ENCODE results near the gene BNC2.

BNC2 gene

DNA sequence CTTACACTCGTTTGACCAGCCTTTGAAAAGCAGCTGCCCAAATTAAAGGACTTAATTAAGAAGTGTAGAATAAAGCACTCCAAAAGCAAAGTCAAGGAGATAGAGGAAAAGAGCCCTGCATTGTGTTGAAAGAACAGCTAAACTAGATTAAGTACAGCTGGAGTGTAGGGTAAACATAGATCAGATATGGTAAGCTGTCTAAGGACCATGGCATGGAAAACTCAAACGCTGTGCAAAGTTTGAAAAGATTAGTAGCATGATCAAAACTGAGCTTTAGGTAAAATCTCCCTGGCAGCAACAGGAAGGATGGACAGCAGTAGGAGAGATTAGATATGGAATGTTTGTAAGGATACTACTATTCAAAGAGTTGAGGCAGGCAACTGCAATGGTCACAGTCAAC is 55.4 kb downstream of the BNC2 start:
- DNase-seq, result no peak

DNA sequence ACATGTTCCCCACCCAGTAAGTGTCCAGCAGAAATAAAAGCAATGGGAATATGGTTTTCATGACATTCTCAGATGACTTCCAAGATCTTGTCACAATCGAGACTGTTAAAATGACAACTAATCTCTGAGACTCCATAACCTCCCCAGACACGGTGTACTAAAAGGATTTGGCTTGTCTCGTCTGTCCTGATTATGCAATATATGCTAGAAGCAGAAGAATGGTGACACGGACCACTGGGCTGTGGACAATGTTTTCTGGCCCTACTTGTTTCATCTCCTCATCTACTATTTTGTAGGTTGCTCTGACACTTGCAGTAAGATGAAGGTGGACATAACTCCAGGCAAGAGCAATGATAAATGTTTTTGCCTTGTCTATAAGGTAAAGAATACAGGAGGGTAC is 56.6 kb downstream of the BNC2 start:
- DNase-seq, result no peak

DNA sequence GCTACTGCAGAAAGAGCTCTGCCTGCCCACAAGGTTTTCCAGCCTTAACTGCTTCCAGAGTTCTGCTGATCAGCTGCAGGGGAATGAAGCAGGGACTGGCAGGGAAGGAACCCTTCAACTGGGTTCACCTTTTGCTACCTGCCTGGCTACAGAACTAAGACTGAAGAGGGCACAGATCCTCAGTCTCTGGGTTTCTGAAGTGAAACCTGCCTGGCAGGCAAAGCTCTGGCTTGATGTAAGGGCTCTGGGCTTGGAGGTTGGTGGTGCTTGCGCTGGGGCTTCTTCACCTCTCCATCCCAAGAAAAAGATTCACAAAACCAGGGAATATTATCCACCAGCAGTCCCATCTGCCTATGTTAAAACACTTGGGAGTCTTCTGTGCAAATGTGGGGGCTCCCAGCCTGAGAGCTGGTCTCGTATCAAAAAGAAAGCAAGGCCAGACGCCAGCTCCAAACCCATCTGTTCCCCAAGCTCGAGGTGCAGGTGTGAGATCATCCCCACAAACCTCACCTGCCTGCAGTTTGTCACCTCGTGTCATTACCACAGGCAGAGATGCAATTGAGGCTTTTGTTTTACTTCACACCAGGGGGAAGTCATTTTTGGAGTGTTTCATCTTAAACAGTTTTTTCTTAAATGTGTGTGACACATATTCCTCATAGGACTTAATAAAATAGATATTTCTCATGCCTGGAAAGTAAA is 58.3 kb downstream of the BNC2 start:
- DNase-seq, result no peak

- DNase-seq, result peak; percentile 16
These were observed 60.4 kb downstream of the BNC2 start for GRCh38 chr9:16809912-16810610.

DNA sequence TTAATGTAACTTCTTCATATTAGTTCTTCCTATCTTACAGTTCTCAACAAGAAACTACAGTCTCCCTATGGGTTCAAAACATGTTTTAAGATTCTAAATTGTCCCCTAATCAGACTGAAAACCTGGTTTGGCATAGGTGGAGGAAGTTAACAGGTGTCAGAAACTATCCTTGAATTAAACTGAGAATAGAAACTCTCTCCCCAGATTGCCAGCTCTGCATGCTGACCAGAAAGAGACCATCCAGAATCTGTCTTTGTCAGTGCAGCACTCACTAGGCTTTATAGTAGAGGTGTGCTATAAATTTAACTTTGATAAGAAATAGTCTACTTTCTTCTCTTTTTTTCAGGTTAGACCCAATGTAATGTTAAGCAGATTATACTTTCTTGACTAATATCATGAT is 63.8 kb downstream of the BNC2 start:
- no peak for DNase-seq

GRCh38 chr9:16803648-16804047 is 66.8 kb downstream of the BNC2 start:
- no peak for DNase-seq

DNA sequence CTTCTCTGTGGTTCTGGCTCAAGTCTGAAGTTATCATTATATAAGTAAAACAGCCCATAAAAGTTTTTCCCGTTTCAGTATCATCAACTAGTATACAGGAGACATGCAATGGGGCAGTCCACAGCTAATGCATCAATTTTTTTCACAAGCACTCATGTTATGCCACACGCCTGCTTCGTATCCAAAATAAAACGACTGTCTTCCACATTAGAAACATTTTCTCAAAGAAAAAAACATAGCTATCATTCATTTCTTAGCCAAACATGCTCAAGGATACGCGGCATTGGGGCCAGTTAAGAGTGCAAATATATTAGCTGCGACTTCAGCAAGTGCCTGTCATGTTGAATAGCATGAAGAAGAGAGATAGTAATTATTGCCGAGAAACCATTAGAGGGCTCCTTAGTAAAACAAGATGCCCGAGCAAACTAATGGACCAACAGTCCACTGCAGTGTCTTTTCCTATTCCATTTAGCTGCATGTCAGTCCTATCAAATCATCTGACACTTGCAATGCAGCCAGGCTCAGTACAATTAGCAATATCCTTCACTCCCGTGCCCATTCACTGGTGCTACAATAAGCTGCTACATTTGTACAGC is 68.5 kb downstream of the BNC2 start:
- DNase-seq, result no peak

DNA sequence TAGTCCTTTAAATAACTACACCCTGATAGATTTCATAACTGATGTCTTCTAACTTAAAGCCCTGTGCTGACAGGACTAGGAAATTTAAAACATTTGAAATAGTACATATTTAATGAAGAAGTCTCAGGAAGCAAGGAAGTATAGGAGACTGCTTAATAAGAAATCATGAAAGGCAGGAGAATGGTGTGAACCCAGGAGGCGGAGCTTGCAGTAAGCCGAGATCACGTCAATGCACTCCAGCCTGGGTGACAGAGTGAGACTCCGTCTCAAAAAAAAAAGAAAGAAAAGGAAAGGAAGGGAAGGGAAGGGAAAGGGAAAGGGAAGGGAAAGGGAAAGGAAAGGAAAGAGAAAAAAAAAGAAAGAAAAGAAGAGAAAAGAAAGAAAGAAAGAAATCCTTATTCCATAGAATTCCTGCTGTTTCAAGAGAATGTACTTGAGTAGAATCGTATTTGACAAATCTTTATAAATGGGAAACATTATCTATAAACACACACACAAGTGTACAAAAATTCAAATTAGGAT is 74.1 kb downstream of the BNC2 start:
- no peak for DNase-seq

DNA sequence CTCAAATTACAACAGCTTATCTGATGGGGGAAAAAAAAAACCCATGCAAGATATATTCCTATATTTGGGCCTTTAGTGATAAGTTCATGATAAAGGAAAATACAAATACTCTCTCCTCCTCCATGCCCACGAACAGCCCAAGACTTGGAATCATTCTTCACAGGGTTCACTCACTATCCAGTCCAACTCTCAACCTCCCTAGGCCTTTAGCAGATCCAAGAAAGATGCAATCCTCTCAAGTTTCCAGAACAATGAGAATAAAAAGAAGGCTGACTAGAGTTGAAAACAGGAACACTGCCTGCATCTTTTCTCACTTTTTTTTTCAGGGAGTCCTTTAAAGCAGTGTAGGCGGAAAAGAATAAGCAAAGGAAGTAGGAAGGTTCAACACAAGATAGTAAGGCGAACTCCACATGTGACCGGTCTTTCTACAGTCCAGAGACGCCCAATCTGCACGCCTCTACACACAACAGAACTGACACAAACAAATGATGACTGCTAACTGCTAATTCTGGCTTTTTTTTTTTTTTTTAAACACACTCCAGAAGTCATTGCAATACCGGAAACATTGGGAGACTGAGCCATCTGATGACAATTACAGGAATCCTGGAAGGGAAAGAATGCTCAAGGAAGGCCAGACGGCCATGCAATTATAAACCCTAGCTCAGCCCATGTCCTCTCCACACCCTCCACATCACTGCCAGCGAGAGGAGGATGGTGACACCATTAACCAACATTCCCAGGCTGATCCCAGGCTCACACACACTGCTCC is 75.4 kb downstream of the BNC2 start:
- no peak for DNase-seq

DNA sequence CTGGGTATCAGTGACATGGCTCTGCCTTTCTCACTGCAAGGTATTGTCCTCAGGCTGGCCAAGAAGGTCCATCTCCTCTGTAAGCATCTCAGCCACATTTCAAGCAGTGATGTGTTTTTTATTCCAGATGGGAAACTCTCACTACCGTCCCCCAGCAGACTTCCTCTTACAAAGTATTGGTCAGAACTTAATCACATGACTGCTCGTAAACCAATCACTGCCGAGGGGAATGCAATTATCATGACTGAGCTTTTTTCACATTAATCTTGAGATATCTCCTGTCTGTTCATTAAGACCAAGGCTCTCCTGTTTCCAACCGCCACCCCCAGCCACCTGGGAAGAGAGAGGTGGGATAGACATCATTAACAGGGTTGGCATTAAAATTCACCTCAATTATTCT is 76.4 kb downstream of the BNC2 start:
- DNase-seq, result no peak

DNA sequence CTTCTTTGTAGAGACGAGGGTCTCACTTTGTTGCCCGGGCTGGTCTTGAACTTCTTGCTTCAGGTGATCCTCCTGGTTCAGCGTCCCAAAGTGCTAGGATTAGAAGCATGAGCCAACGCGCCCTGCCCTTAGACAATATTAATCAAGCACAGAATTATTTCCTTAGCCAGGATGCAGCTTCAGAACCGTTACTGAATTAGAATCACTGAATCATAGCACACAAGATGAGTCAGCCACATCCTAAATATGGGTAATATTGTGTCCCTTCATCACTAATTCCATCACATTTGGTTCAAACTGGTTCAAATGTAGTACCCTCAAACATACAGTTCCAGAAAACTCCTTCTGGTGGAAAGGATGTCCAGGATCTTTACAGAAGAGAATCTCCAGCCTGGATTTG is 82.7 kb downstream of the BNC2 start:
- DNase-seq, result no peak

- no peak for DNase-seq
These were observed 86.5 kb downstream of the BNC2 start for GRCh38 chr9:16784002-16784401.

DNA sequence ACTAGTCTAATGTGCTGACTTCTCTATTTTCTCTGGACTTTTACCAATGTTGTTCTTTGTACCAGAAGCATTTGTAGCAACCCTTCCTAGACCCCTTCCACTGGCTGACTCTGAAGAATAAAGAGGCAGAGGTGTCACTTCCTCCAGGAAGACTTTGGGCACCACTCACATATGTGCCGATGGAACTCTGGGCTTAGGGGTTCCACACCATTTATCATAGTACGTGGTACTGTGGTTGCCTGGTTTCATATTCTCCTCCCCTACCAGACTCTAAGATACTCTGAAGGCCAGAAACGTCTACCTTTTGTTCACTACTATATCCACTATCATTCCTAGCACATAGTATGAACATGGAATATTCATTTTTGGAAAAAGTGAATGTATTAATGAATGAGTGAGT is 88.0 kb downstream of the BNC2 start:
- no peak for DNase-seq

DNA sequence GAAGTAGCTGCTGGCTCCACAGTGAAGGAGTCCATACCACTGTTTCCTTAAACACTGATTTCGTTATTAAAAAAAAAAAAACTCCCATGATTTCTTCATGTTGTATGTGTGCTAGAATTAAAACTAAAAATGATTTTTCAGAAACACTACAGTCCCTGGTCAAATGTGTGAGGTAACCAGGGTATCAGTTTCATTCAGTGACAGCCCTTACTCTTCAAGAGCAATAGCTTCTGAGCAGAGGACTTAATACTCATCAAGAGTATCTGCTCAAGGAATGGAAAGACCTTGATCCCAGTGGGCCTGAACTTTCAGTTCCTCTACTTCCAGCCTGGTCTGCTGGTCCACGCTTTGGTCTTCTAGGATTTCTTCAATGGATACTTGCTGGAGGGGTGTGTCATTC is 95.1 kb downstream of the BNC2 start:
- DNase-seq, result no peak

DNA sequence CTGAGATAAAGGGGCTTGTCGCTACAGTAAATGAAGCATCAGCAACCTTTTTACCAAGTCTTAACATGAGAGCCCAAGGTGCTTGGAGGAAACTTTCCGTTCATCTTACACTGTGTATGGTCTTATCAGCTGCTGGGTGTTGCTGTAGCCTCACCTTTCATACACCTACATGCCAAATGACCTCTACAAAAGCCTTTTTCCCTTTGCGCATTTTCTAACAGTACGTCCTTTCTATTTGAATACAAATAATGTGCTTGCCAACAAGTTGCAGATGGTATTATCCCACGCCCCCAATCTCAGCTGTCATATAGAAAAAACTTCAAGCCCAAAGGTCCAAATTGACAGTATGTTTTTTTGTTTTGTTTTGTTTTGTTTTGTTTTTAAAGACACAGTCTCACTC is 96.9 kb downstream of the BNC2 start:
- DNase-seq, result no peak

- DNase-seq, result no peak
These were observed 97.4 kb downstream of the BNC2 start for GRCh38 chr9:16773116-16773515.

- no peak for DNase-seq
These were observed 99.1 kb downstream of the BNC2 start for GRCh38 chr9:16771356-16771755.

- DNase-seq, result no peak
These were observed 101.2 kb downstream of the BNC2 start for GRCh38 chr9:16769291-16769690.

GRCh38 chr9:16768816-16769215 is 101.7 kb downstream of the BNC2 start:
- DNase-seq, result no peak

DNA sequence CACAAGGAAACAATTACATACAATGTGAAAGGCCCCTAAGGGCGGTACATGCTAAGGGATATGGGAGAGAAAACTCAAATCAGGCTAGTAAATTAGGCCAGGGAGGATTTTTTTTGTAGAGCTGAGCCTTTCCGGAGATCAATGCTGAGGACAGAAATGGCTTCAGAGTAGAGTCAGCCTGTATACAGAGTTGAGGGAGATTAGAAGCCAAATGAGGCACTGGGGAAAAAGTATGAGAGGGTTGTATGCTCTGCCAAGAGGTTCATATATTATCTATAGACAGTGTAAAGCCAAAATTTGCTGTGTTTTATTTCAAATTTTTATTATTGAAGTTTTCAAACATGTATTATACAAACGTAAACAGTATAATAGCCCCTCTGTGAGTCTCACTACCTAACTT is 103.1 kb downstream of the BNC2 start:
- no peak for DNase-seq

DNA sequence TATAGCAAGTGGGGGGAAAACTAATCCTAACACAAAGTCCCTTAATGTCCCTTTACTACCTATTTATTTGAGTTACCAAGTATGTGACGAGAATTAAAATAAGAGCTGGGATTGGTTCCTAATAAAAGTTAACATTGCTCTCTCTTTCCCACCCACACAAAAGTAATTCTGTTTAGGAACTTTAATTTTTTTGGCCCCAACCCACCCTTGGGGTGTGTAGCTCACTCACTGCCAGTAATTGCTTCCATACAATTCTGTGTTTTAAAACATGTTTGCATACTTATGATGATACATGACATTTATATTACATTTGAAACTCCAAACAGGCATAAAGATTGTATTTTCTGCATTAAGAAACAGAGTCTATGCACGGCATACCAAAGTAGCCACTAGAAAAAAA is 106.5 kb downstream of the BNC2 start:
- no peak for DNase-seq

- DNase-seq, result no peak
These were observed 114.9 kb downstream of the BNC2 start for GRCh38 chr9:16755467-16756160.

DNA sequence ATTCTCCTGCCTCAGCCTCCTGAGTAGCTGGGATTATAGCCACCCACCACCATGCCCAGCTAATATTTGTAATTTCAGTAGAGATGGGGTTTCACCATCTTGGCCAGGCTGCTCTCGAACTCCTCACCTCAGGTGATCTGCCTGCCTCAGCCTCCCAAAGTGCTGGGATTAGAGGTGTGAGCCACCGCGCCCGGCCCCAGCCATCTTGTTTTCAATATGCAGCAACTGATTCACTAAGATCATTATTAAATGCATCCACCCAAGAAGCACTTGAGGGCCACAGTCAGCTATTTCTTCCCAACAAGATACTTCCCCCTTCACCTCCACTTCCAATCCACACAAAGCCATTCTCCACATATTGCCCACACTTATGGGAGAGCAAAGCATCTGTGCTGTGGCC is 115.8 kb downstream of the BNC2 start:
- DNase-seq, result no peak
